K562 (cell line): Measurements from ENCODE around the gene PPP2R2D. TPM values are rescaled to one million over a fixed set of nuclear protein-coding genes. Genes with fewer than 3 reads are reported as not detected.

ENCODE experiments used
- ATAC-seq: fragments of 200-7000 bp; cut with Tn5 transposase; 3 replicates; pipeline ENCODE4 v1.9.1; 2020; ENCODE audit warnings: moderate library complexity
- BruUV-seq: library from RNA; stranded (reverse); fragments of 400-500 nt; replicated peaks from 2 replicates; lab custom pipeline; 2021; lab: Mats Ljungman, UMichigan
- CTCF ChIA-PET: fragments of 300-600 bp; formaldehyde crosslinking; extraction: SDS; loops from one replicate; lab custom pipeline; 2021; ENCODE audit warnings: low intra/inter-chr PET ratio; lab: Yijun Ruan, JAX
- POLR2A ChIA-PET: fragments of 300-600, 350-650 bp; sonication (Branson Sonifier 250); formaldehyde crosslinking; extraction: SDS; loops from one replicate; lab custom pipeline; 2021; ENCODE audit warnings: antibody characterized with exemption, inconsistent platforms; lab: Yijun Ruan, JAX
- DNase-seq, 4 experiments: peaks; one replicate each; pipeline versions ENCODE4 v3.0.0 to v3.0.0-alpha.2; 2011 to 2018; ENCODE audit warnings: low spot score in 3 of 4, mixed read lengths in 3 of 4; ENCODE audit errors: extremely low read depth in 1 of 4
- FAIRE-seq: peaks from 2 replicates; lab custom pipeline; 2011; peaks lifted over from hg19 to GRCh38; lab: Jason Lieb, UNC
- H2AFZ ChIP-seq: 2 replicates; pipeline ENCODE4 v1.6.0; 2011; ENCODE audit warnings: low read depth, low read length, control low read depth, inconsistent platforms
- H3K27ac ChIP-seq: fragments of 200-600 bp; 3 replicates; pipeline ENCODE4 v1.8.0; 2011; ENCODE audit warnings: low read depth, mild to moderate bottlenecking, control low read depth, inconsistent platforms, low read length, moderate library complexity, mixed read lengths; ENCODE audit errors: extremely low read depth
- H3K27me3 ChIP-seq, 2 experiments: fragments of 300-600 bp in 1 of 2; 2 replicates in 1 of 2; 3 replicates in 1 of 2; pipeline versions ENCODE4 v1.6.0 to v1.8.0; 2011; ENCODE audit warnings: inconsistent platforms in 2 of 2, low read length in 2 of 2, mild to moderate bottlenecking in 1 of 2, mixed read lengths in 1 of 2, moderate library complexity in 1 of 2; ENCODE audit not compliant: control insufficient read depth in 2 of 2, insufficient read depth in 2 of 2
- H3K36me3 ChIP-seq: fragments of 300-600 bp; 3 replicates; pipeline ENCODE4 v1.8.0; 2011; ENCODE audit warnings: mild to moderate bottlenecking, low read length, inconsistent platforms; ENCODE audit not compliant: control insufficient read depth, insufficient read depth
- H3K4me1 ChIP-seq, 2 experiments: fragments of 200-600 bp in 1 of 2; replicated peaks in 1 of 2; 2 replicates in 1 of 2; 3 replicates in 1 of 2; pipeline versions ENCODE4 v1.5.1 to v1.8.0; 2011; ENCODE audit warnings: inconsistent platforms in 2 of 2, low read length in 2 of 2, mild to moderate bottlenecking in 1 of 2, mixed read lengths in 1 of 2, moderate library complexity in 1 of 2; ENCODE audit not compliant: control insufficient read depth in 2 of 2, insufficient read depth in 2 of 2
- H3K4me2 ChIP-seq: 2 replicates; pipeline ENCODE4 v1.6.1; 2011; ENCODE audit warnings: low read length, control low read depth, inconsistent platforms, mixed read lengths; ENCODE audit not compliant: insufficient read depth
- H3K4me3 ChIP-seq: fragments of 200-600 bp; sonication (generic), shearing (Covaris generic); 2 replicates; pipeline ENCODE4 v1.5.1; 2016; ENCODE audit warnings: control low read depth, inconsistent platforms
- H3K79me2 ChIP-seq: fragments of 200-600 bp; 3 replicates; pipeline ENCODE4 v1.8.0; 2011; ENCODE audit warnings: low read length, inconsistent platforms; ENCODE audit not compliant: control insufficient read depth, insufficient read depth
- H3K9ac ChIP-seq, 2 experiments: 2 replicates each; pipeline versions ENCODE4 v1.6.0 to v1.6.1; 2011; ENCODE audit warnings: low read depth in 2 of 2, low read length in 2 of 2, control low read depth in 1 of 2, inconsistent platforms in 1 of 2, mild to moderate bottlenecking in 1 of 2, mixed read lengths in 1 of 2; ENCODE audit not compliant: insufficient read depth in 1 of 2
- H3K9me1 ChIP-seq: one replicate; pipeline ENCODE4 v1.6.0; 2011; ENCODE audit warnings: inconsistent platforms, mild to moderate bottlenecking, low read length, moderate library complexity; ENCODE audit not compliant: control insufficient read depth, insufficient read depth
- H3K9me3 ChIP-seq: replicated peaks from 2 replicates; pipeline ENCODE4 v1.5.1; 2011; ENCODE audit warnings: low read depth, low read length, inconsistent platforms; ENCODE audit not compliant: control insufficient read depth, insufficient read depth
- H4K20me1 ChIP-seq: replicated peaks from 2 replicates; pipeline ENCODE4 v1.6.1; 2011; ENCODE audit warnings: low read length, inconsistent platforms, mixed read lengths; ENCODE audit not compliant: control insufficient read depth, insufficient read depth
- C11orf30 ChIP-seq: fragments of 450-650 bp; IDR thresholded peaks from 2 replicates; pipeline ENCODE4 v1.6.1; 2016; ENCODE audit warnings: low read depth, mild to moderate bottlenecking
- CREBBP ChIP-seq: IDR thresholded peaks from one replicate; pipeline ENCODE4 v1.6.1; 2012; ENCODE audit warnings: low read depth, mild to moderate bottlenecking, control low read depth, inconsistent platforms, low read length
- E2F5 ChIP-seq: sonication (generic); formaldehyde crosslinking; IDR thresholded peaks from 2 replicates; pipeline ENCODE4 v1.8.0; 2022; ENCODE audit warnings: mild to moderate bottlenecking, missing genetic modification reagents
- KLF6 ChIP-seq: fragments of 250-450 bp; sonication (Bioruptor Pico); IDR thresholded peaks from 2 replicates; pipeline ENCODE4 v1.4.0; 2020; ENCODE audit warnings: mild to moderate bottlenecking, moderate library complexity, borderline replicate concordance
- POLR2G ChIP-seq: fragments of 200-400 bp; formaldehyde crosslinking; IDR thresholded peaks from 2 replicates; pipeline ENCODE4 v1.6.1; 2017; ENCODE audit warnings: low read depth, mild to moderate bottlenecking, antibody characterized with exemption, low read length, moderate library complexity
- TRIM24 ChIP-seq, 2 experiments: fragments of 450-650 bp; IDR thresholded peaks; 2 replicates each; pipeline ENCODE4 v1.6.1; 2016
- ZNF316 ChIP-seq: fragments of 450-650 bp; IDR thresholded peaks from 2 replicates; pipeline ENCODE4 v1.6.1; 2016
- ZNF324 ChIP-seq: fragments of 250-450 bp; sonication (Bioruptor Pico); IDR thresholded peaks from 2 replicates; pipeline ENCODE4 v1.4.0; 2020; ENCODE audit warnings: mild to moderate bottlenecking
- WGBS: fragments of 100-300 bp; shearing (Covaris generic); methylation state at CpG from one replicate; pipeline ENCODE4 v1.1.6; 2016; ENCODE audit warnings: low coverage, mixed read lengths; ENCODE audit not compliant: insufficient coverage; ENCODE audit errors: missing lambda C conversion rate; 5-methylcytosine and 5-hydroxymethylcytosine counted together
- in situ Hi-C: fragments of 300-500 bp; cut with MboI; formaldehyde crosslinking; loops from 4 replicates; pipeline ENCODE4 v1.15.0; 2018; ENCODE audit warnings: inconsistent platforms, mixed read lengths
- intact Hi-C: fragments of 100-400 bp; cut with micrococcal nuclease; formaldehyde crosslinking; loops from 2 replicates; pipeline ENCODE4 v1.14.2; 2022
- polyA plus RNA-seq, 8 experiments: library from polyadenylated mRNA; depleted of rRNA in 4 of 8; stranded (reverse) in 5 of 8; unstranded in 3 of 8; fragments of >200 nt; fragmentation: Nextera tagmentation in 2 of 8; fragmentation: Illumina TruSeq in 1 of 8; extraction: Ambion mirVana in 2 of 8; extraction: Trizol in 1 of 8; gene quantifications; 2 replicates each; pipeline versions ENCODE4 v1.2.1 to v1.2.3, GENCODE V29; 2011 to 2014; ENCODE audit warnings: inconsistent platforms in 1 of 8, missing spikeins in 1 of 8
- total RNA-seq, 7 experiments: library from RNA; depleted of rRNA in 6 of 7; stranded (reverse); fragments of >200 nt in 6 of 7; fragmentation: Illumina TruSeq in 2 of 7; extraction: Trizol in 2 of 7; gene quantifications; 2 replicates each; pipeline versions ENCODE4 v1.2.1 to v1.2.3, GENCODE V29; 2011 to 2021; ENCODE audit warnings: low replicate concordance in 1 of 7
- TF ChIP-seq, protein P1 (sequence below): fragments of 450-650 bp; formaldehyde crosslinking; IDR thresholded peaks from 2 replicates; pipeline ENCODE4 v1.4.0; 2020; ENCODE audit warnings: mild to moderate bottlenecking, moderate library complexity
- TF ChIP-seq, protein P2 (sequence below): fragments of 450-650 bp; IDR thresholded peaks from 2 replicates; pipeline ENCODE4 v1.6.1; 2016; ENCODE audit warnings: missing biosample characterization, missing genetic modification characterization

The PPP2R2D gene
- total and polyA plus RNA-seq, 9 of the 15 experiments (the other 6 are each of a cell fraction or from before 2014, with no cell fraction given): 1.9 to 37.0 (median 26.8) TPM

- peaks cover 7% of the 10 kb centered on the region for H3K9me1 ChIP-seq
- ChIA-PET POLR2A (interaction anchor here (2.7 kb wide), 1 partner anchor 14 kb away, joined by 8 read pairs; no protein-coding TSS in a partner anchor), CTCF (no interaction called here)
- no peak for DNase-seq
- H4K20me1 ChIP-seq: peaks cover 4% of the 10 kb centered on the region; the same call in 1 of the 2 replicates
- peaks cover 100% of the 10 kb centered on the region for H3K79me2 ChIP-seq
- H3K4me2 ChIP-seq: no peak overlapping the region
- FAIRE-seq: no peak
- H3K4me1 ChIP-seq: peaks cover 39 to 50% of the 10 kb centered on the region in 2 experiments
- no peak overlapping the region for H3K9ac ChIP-seq
- no peak overlapping the region for H3K4me3 ChIP-seq
- peaks cover 40% of the 10 kb centered on the region; the same call in 2 of the 3 replicates for H3K36me3 ChIP-seq
- H2AFZ ChIP-seq: no peak overlapping the region
- peak; percentile 94 for TF ChIP-seq ZNF324
- TF ChIP-seq CREBBP: no peak
- TF ChIP-seq TRIM24 (IDR thresholded peaks at IDR 0.05): peak; percentile 32 to 67; a peak in 2 of 4 replicates
- TF ChIP-seq C11orf30: 0 out of 2 replicates have a peak, but pooled peaks have one; percentile 8
- no peak for TF ChIP-seq POLR2G
- TF ChIP-seq ZNF316: 0 out of 2 replicates have a peak, but pooled peaks have one; percentile 41
- TF ChIP-seq, all 486 proteins: peak for 4
- Histone ChIP-seq H3K27me3 (no peaks in the 10 kb centered on the region; a peak in 1 of 5 replicates), H3K27ac (no peak overlapping the region), H3K9me3 (peaks cover 2% of the 10 kb centered on the region; the same call in 1 of the 2 replicates)
- no TSS peak for BruUV-seq
- intact Hi-C loops (no loop called here), in situ Hi-C loops (no loop called here)
- ATAC-seq: no peak
Observed at GRCh38 chr10:131925011-131925649, 24.3 kb downstream of the PPP2R2D start.

- peaks cover 43% of the 10 kb centered on the region; the same call in 2 of the 3 replicates for H3K36me3 ChIP-seq
- BruUV-seq: no TSS peak
- in situ Hi-C loops: no loop called here
- H3K27me3 ChIP-seq: no peaks in the 10 kb centered on the region; a peak in 1 of 5 replicates
- 97% methylated on average over 6 of the region's 9 CpGs for WGBS
- no peak overlapping the region for H3K4me2 ChIP-seq
- CTCF ChIA-PET: no interaction called here
- DNase-seq (no peak), FAIRE-seq (no peak), ATAC-seq (no peak)
- no peak overlapping the region for H3K9ac ChIP-seq
- peaks cover 39 to 46% of the 10 kb centered on the region in 2 experiments for H3K4me1 ChIP-seq
- H3K4me3 ChIP-seq: no peak overlapping the region
- no peak overlapping the region for H2AFZ ChIP-seq
- peaks cover 4% of the 10 kb centered on the region; the same call in 1 of the 2 replicates for H4K20me1 ChIP-seq
- POLR2A ChIA-PET: interaction anchor here (2.7 kb wide), 1 partner anchor 15 kb away, joined by 8 read pairs; no protein-coding TSS in a partner anchor
- peaks cover 2% of the 10 kb centered on the region; the same call in 1 of the 2 replicates for H3K9me3 ChIP-seq
- no peak overlapping the region for H3K27ac ChIP-seq
- intact Hi-C loops: no loop called here
- peaks cover 7% of the 10 kb centered on the region for H3K9me1 ChIP-seq
- H3K79me2 ChIP-seq: peaks cover 100% of the 10 kb centered on the region
- TF ChIP-seq, protein P1, sequence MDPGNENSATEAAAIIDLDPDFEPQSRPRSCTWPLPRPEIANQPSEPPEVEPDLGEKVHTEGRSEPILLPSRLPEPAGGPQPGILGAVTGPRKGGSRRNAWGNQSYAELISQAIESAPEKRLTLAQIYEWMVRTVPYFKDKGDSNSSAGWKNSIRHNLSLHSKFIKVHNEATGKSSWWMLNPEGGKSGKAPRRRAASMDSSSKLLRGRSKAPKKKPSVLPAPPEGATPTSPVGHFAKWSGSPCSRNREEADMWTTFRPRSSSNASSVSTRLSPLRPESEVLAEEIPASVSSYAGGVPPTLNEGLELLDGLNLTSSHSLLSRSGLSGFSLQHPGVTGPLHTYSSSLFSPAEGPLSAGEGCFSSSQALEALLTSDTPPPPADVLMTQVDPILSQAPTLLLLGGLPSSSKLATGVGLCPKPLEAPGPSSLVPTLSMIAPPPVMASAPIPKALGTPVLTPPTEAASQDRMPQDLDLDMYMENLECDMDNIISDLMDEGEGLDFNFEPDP: no peak
- TF ChIP-seq, protein P2, sequence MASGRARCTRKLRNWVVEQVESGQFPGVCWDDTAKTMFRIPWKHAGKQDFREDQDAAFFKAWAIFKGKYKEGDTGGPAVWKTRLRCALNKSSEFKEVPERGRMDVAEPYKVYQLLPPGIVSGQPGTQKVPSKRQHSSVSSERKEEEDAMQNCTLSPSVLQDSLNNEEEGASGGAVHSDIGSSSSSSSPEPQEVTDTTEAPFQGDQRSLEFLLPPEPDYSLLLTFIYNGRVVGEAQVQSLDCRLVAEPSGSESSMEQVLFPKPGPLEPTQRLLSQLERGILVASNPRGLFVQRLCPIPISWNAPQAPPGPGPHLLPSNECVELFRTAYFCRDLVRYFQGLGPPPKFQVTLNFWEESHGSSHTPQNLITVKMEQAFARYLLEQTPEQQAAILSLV (tag): no peak
- TF ChIP-seq KLF6 (CRISPR knock-in tag): no peak
- TF ChIP-seq E2F5 (CRISPR knock-in tag): no peak
Observed at GRCh38 chr10:131925716-131926115, 24.9 kb downstream of the PPP2R2D start.
